ENCODE measurements around the gene PPP2R2D.

PPP2R2D gene

GRCh38 chr10:131890276-131891195, 10.3 kb upstream of the PPP2R2D start:
- DNase-seq, result no peak

DNA sequence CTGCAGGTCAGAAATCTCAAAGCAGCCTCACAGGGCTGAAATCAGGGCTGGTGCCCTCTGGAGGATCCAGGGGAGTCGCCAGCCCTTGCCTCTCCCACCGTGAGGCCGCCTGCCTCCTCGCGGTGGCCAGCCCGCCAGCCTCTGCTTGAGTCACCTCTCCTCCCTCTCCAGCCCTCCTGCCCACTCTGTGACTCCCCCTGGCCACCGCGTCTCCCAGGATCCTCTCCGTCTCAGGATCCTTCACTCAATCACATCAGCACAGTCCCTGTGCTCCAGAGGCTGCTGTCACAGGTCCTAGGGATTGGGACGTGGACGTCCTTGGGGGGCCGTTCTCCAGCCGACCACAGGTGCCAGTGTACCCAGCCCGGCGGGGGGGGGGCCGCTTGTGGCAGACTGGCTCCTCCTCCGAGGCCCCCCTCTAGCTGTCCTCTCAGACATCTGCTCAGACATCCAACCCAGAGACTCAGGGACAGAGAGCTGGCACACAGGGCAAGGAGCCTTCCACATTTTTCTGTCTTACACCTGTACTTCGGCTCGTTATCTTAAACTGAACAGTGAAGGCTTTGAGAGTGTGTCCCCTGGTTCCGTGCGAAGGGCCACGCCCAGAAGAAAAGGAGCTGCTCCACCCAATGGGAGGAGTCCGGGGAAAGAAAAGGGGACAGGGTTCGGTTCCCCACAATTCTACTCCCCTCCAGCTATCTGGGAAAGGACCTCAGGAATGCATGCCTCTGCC, 9.4 kb upstream of the PPP2R2D start:
- peak in 1 of 2 experiments; percentile 64 for DNase-seq

- DNase-seq, result no peak
These were observed 8.6 kb upstream of the PPP2R2D start for GRCh38 chr10:131891929-131892805.

DNA sequence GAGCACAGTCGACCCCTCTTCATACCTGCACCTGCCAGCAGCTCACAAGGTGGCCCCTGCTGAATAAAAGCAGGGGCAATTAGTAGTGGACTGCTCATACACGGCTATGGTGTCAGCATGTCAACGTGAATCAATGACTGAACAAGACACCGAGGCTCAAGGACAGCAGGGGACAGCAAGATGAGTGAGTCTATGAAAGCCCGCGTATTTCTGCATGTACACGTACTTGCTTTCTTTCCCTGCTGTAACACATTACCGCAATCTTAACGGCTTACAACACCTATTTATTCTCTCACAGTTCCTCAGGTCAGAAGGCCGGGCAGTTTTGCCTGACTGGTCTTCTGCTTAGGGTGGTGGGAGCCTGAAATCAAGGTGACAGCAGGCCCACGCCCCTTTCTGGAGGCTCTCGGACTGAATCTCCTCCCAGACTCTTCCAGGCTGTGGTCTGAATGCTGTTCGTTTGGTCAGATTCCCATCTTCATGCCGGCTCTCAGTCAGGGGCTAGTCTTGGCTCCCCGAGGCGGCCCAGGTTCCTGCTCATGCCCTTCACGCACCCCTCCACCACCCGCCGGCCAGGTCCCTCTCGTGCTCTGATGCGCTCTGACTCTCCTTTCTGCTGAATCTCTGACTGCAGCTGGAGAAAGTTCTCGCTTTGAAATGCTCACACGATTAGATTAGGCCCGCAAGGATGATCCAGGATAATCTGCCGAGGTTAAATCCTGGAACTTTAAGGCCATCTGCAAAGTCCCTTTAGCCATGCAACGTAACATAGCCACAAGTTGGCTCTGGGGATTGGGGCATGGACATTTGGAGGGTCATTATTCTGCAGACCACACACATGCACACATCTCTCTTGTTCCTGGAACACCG, 7.8 kb upstream of the PPP2R2D start:
- DNase-seq, result no peak

DNA sequence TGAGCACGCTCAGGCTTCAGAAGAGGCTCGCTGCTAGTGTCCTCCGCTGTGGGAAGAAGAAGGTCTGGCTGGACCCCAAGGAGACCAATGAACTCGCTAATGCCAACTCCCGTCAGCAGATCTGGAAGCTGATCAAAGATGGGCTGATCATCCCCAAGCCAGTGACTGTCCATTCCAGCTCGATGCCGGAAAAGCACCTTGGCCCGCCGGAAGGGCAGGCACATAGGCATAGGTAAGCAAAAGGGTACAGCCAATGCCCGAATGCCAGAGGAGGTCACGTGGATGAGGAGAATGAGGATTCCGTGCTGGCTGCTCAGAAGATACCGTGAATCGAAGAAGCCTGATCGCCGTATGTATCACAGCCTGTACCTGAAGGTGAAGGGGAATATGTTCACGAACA, 5.7 kb upstream of the PPP2R2D start:
- DNase-seq, result no peak

DNA sequence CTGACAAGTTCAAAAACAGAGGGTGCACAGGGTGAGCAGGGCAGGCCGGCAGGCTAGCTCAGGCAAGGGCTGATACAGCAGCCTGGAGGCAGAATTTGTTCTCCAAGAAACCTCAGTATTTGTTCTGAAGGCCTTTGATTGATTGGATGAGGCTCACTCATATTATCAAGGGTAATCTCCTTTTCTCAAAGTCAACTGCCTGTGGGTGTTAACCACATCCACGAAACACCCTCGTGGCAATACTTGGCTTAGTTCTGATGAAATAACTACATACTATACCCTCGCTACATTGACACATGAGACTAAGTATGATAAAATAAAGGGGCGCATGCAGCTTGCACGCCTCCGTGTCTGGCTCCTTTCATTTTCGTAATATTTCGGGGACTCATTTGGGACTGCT, 4.4 kb upstream of the PPP2R2D start:
- no peak for DNase-seq

DNA sequence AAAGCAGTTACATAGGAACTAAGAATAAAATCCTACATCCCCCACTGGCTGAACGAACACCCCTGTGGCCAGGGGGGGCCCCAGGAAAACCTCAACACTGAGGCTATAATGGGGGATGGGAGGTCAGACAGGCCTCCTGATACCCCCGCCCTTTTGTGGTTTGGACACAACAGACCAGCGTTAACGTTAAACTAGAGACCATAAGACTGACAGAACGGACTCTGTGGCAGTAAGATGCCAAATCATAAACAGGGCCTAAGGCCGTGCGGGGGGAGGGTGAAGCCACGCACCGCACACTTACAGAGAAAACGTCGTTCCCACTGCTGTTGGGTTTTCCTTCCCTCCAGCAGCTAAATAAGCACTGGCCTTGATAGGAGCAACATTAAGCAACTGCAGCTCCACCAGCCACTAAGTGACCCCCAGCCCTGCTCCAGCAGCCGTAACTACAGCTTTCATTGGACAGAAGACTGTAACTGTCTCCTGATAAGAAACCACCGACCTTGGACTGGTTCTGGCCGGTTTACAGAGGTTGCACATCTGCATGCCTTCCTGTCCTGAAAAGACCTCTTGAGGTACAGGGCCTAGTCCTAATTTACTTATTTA, 3.4 kb upstream of the PPP2R2D start:
- DNase-seq, result no peak

GRCh38 chr10:131898061-131898460, 2.7 kb upstream of the PPP2R2D start:
- no peak for DNase-seq

DNA sequence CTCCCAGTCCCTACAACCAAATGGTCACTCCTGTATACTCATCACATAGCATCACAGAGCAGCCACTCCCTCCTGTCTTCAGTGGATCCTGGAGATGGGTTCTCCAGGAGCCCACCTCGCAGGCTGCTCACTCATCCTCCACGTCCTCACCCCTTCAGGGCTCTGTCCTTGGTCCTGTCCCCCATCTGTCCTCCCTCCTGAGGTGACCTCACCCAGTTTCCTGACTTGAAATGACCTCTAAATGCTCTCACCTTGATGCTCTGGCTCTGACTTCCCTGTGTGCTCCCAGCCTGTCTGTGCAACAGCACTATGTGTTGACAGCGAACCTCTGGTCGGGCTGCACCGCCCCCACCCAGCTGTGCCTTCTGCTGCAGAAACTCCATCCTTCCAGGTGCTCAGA, 2.1 kb upstream of the PPP2R2D start:
- DNase-seq, result no peak

DNA sequence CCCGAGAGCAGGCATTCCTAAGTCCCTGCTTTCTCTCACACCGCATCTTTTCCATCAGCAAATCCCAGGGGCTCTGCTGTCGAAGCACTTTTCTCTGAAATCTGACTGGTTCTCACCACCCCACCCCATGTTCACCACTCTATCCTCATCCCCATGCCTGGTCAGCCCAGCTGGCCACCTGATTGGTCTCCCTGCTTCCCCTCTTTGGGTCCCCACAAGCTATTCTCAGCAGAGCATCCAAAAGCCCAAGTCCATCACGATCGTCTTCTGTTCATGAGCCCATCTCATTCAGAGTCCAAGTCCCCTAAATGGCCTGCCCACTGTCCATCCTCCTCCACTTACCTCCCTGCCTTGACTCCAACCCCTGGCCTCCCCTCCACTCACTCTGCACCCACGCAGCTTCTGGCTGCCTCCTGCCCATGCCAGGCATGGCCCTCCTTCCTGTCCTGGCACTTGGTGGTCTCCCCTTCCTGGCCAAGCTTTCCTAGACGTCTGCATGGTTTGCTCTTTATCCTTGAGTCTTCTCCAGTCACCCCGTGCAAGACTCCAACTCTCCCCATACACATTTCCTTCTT, 1.6 kb upstream of the PPP2R2D start:
- DNase-seq, result no peak

GRCh38 chr10:131899695-131900349, 986 bp upstream of the PPP2R2D start:
- DNase-seq, result peak in 1 of 2 experiments; percentile 18

DNA sequence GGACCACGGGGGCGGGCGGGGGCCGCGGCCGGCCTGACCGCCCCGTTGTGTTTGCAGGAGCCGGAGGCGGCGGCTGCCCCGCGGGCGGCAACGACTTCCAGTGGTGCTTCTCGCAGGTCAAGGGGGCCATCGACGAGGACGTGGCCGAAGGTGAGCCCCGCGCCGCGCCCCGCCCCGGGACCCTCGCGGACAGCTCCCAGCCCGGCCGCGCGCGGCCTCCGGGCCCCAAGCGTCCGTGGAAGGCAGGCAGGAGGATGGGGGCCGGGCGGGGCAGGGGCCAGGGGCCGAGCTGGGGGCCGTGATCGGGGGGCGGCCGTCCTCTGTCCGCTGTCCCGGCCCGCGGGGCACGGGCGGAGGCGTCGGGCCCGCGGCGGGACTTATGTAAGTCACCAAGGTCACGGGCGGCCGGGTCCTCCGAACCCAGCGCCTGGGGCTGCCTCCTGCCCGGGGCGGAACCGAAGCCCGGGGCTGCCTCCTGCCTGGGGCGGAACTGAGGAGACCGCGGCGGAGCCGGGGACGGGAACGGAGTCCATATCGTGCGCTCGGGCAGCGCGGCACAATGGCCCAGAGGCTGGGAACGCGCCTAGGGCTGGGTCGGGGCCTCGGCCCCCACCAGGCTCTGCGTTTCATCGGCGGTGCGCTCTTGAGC, 497 bp downstream of the PPP2R2D start:
- DNase-seq, result no peak

GRCh38 chr10:131902211-131902610, 1.4 kb downstream of the PPP2R2D start:
- DNase-seq, result no peak

GRCh38 chr10:131902691-131903090, 1.9 kb downstream of the PPP2R2D start:
- DNase-seq, result no peak

GRCh38 chr10:131905267-131905571, 4.4 kb downstream of the PPP2R2D start:
- DNase-seq, result no peak

DNA sequence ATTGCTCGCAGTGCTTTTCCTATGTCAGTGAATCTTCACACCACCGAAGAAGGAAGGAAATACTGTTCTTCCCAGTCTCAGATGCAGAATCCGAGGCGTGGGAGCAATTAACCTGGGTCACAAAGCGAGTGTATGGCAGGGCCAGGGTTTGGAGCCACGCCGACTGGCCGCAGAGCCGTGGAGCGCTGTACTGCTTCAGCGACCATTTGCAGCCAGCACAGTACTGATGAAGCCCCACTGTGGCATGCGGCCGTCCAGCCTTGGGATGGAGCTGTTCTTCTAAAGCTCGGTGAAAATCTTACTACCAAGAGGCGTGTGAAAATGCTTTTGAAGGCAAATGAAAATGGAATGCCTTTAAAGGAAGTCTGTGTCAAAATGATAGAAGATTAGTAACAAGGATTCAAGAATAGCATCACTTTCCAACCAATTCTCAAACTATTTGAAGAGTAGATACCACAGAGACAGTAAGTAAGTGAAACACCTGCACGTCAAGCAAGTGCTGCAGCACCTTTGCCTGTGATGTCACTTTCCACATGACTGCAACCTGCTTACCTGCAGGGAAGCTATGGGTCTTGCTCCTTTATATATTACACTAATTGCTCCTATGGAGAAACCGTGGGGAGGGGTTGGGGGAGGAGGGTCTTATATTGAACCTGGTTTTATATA, 4.9 kb downstream of the PPP2R2D start:
- no peak for DNase-seq

GRCh38 chr10:131906269-131906639, 5.4 kb downstream of the PPP2R2D start:
- DNase-seq, result no peak

DNA sequence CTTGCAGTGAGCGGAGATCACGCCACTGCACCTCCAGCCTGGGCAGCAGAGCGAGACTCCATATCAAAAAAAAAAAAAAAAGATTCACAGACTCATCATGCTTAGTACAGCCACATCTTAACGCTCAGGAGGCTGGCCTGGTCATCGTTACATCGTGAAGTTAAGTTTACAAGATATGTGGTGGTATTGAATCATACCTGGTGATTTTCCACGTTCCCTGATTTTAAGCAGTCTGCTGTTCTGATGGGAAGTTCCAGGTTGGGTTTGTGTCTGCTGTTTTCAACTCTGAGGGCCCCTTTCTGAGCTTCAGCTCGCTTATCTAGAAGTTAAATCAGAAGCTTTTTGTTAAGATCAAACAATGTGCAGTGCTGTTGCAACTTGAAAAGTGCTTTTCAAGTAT, 6.9 kb downstream of the PPP2R2D start:
- no peak for DNase-seq

DNA sequence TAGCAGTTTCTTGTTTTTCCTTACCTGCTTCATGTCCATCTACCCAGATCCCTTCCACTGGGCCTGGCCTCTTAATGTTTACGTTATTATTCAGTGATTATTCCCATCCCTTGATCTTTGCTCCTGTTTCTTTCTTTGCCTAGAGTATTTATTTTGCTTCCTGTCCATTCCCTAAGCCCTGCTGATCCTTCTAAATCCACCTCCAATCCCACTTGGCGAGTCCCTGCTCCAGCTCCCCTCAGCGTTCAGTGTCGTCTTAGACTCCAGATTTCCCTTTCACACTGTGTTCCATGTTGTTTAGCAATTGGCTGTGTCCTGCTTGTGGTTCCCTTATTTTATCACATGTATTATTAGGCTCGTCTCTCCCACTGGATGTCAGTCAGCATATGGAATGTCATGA, 7.3 kb downstream of the PPP2R2D start:
- DNase-seq, result no peak
